SK-N-MC (cell line): Measurements from ENCODE around the gene SMG1.

Experiments
- EZH2 ChIP-seq: fragments of 200-600 bp; sonication (generic); IDR thresholded peaks from one replicate; pipeline ENCODE4 v1.6.1; 2017; ENCODE audit warnings: antibody characterized with exemption
- FOXP2 ChIP-seq: optimal IDR thresholded peaks from 2 replicates; pipeline ENCODE3; 2011; ENCODE audit warnings: mild to moderate bottlenecking, moderate library complexity; ENCODE audit not compliant: insufficient read depth; ENCODE audit errors: extremely low read length, control extremely low read depth
- POLR2AphosphoS5 ChIP-seq: IDR thresholded peaks from 2 replicates; pipeline ENCODE4 v1.6.1; 2012; ENCODE audit warnings: mild to moderate bottlenecking, low read depth, low read length, borderline replicate concordance

- TF ChIP-seq EZH2 (no peak), POLR2AphosphoS5 (no peak), FOXP2 (no peak)
Measured at GRCh38 chr16:18796377-18796776, 129.8 kb downstream of the SMG1 start.
